ENCODE results near the gene S100A1.

S100A1 gene

GRCh38 chr1:153635872-153636271 is 7.6 kb downstream of the S100A1 start:
- Histone ChIP-seq H3K79me2 (ENCODE audit: insufficient read depth, low read length) (peaks cover 66% of the 10 kb centered on the region), H3K4me1 (ENCODE audit: insufficient read depth, low read length, poor library complexity, severe bottlenecking) (peaks cover 33% of the 10 kb centered on the region), H3K9me2 (replicated peaks; ENCODE audit: low read depth, low read length) (no peaks in the 10 kb centered on the region), H4K20me1 (ENCODE audit: insufficient read depth, low read length, poor library complexity, severe bottlenecking) (peaks cover 50% of the 10 kb centered on the region), H3K27me3 (ENCODE audit: insufficient read depth, low read length, poor library complexity, severe bottlenecking) (no peaks in the 10 kb centered on the region), H3K9me3 (ENCODE audit: insufficient read depth, low read depth, low read length) (no peaks in the 10 kb centered on the region), H3K36me3 (ENCODE audit: insufficient read depth, low read length) (peaks cover 46% of the 10 kb centered on the region), H2AFZ (ENCODE audit: low read length) (no peak overlapping the region), H3K4me2 (ENCODE audit: low read depth, low read length, poor library complexity, severe bottlenecking) (peak overlapping the region; percentile 69), H3F3A (ENCODE audit: low read depth) (no peaks in the 10 kb centered on the region), H3K9ac (ENCODE audit: low read depth, low read length, poor library complexity, severe bottlenecking) (peak overlapping the region; percentile 98), H3K4me3 (ENCODE audit: low read length, poor library complexity, severe bottlenecking) (peak overlapping the region; percentile 93)
- TF ChIP-seq CTCF (conservative IDR thresholded peaks at IDR 0.05; ENCODE audit: low read length): no peak
- TF ChIP-seq EZH2phosphoT487 (IDR thresholded peaks at IDR 0.05; ENCODE audit: borderline replicate concordance): no peak

DNA sequence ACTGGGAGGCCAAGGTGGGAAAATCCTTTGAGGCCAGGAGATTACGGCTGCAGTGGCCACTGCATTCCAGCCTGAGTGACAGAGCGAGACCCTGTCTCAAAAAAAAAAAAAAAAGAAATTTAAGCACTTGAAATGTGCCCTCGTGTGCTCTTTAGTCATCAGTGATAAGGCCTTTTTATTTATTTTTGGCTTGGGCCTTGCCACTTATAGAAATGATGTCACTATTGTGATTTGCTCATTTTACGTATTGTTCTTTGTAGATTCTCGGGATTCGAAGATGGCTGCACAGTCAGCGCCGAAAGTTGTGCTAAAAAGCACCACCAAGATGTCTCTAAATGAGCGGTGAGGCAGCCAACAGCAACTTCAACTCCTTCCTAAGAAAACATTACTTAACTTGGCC is 8.1 kb downstream of the S100A1 start:
- Histone ChIP-seq H3K9ac (ENCODE audit: low read depth, low read length, poor library complexity, severe bottlenecking) (peak overlapping the region; percentile 98), H3K27me3 (ENCODE audit: insufficient read depth, low read length, poor library complexity, severe bottlenecking) (no peaks in the 10 kb centered on the region), H2AFZ (ENCODE audit: low read length) (no peak overlapping the region), H3K9me3 (ENCODE audit: insufficient read depth, low read depth, low read length) (no peaks in the 10 kb centered on the region), H3K4me2 (ENCODE audit: low read depth, low read length, poor library complexity, severe bottlenecking) (peak overlapping the region; percentile 69), H3F3A (ENCODE audit: low read depth) (no peaks in the 10 kb centered on the region), H3K4me1 (ENCODE audit: insufficient read depth, low read length, poor library complexity, severe bottlenecking) (peaks cover 38% of the 10 kb centered on the region), H3K9me2 (replicated peaks; ENCODE audit: low read depth, low read length) (no peaks in the 10 kb centered on the region), H3K36me3 (ENCODE audit: insufficient read depth, low read length) (peaks cover 50% of the 10 kb centered on the region), H3K4me3 (ENCODE audit: low read length, poor library complexity, severe bottlenecking) (peak overlapping the region; percentile 93), H3K79me2 (ENCODE audit: insufficient read depth, low read length) (peaks cover 70% of the 10 kb centered on the region), H4K20me1 (ENCODE audit: insufficient read depth, low read length, poor library complexity, severe bottlenecking) (peaks cover 50% of the 10 kb centered on the region)
- TF ChIP-seq CTCF (conservative IDR thresholded peaks at IDR 0.05; ENCODE audit: low read length): no peak
- TF ChIP-seq EZH2phosphoT487 (IDR thresholded peaks at IDR 0.05; ENCODE audit: borderline replicate concordance): no peak

DNA sequence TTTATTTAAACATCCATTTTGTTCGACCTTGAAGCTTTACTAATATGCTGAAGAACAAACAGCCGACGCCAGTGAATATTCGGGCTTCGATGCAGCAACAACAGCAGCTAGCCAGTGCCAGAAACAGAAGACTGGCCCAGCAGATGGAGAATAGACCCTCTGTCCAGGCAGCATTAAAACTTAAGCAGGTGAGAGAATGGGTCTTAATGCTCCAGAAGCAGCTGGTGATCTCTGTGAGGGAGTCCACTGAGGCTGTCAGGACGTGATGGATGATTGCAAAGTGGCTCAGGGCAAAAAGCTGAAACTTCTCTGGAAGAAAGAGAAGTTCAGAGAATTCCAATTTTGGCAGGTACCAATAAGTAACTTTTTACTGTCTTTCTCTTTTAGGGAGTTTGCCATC is 10.0 kb downstream of the S100A1 start:
- Histone ChIP-seq H3K9me2 (replicated peaks; ENCODE audit: low read depth, low read length) (no peaks in the 10 kb centered on the region), H2AFZ (ENCODE audit: low read length) (no peak overlapping the region), H3K4me2 (ENCODE audit: low read depth, low read length, poor library complexity, severe bottlenecking) (peak overlapping the region; percentile 69), H3K9me3 (ENCODE audit: insufficient read depth, low read depth, low read length) (no peaks in the 10 kb centered on the region), H3K79me2 (ENCODE audit: insufficient read depth, low read length) (peaks cover 90% of the 10 kb centered on the region), H3F3A (ENCODE audit: low read depth) (no peaks in the 10 kb centered on the region), H3K4me3 (ENCODE audit: low read length, poor library complexity, severe bottlenecking) (peak overlapping the region; percentile 3), H3K27me3 (ENCODE audit: insufficient read depth, low read length, poor library complexity, severe bottlenecking) (no peaks in the 10 kb centered on the region), H3K36me3 (ENCODE audit: insufficient read depth, low read length) (peaks cover 70% of the 10 kb centered on the region), H3K9ac (ENCODE audit: low read depth, low read length, poor library complexity, severe bottlenecking) (no peak overlapping the region), H3K4me1 (ENCODE audit: insufficient read depth, low read length, poor library complexity, severe bottlenecking) (peaks cover 45% of the 10 kb centered on the region), H4K20me1 (ENCODE audit: insufficient read depth, low read length, poor library complexity, severe bottlenecking) (peaks cover 68% of the 10 kb centered on the region)
- TF ChIP-seq EZH2phosphoT487 (IDR thresholded peaks at IDR 0.05; ENCODE audit: borderline replicate concordance): no peak
- TF ChIP-seq CTCF (conservative IDR thresholded peaks at IDR 0.05; ENCODE audit: low read length): no peak

Measured in Loucy (cell line).